Measurements from ENCODE around the gene DNAJB11. TPM values are rescaled to one million over a fixed set of nuclear protein-coding genes. Genes with fewer than 3 reads are reported as not detected.

Gene DNAJB11
- total RNA-seq, 1 donor from 2014 or later = 63.6 TPM

- TF ChIP-seq CTCF (IDR thresholded peaks at IDR 0.05) = no peak
- Mint-ChIP-seq H3K9me3 (ENCODE audit: low read depth) (no peaks in the 10 kb centered on the region), H3K4me1 (ENCODE audit: low read depth) (peaks cover 38% of the 10 kb centered on the region), H3K4me3 (ENCODE audit: unreplicated experiment) (no peak overlapping the region), H3K36me3 (ENCODE audit: low read depth) (no peaks in the 10 kb centered on the region), H3K27ac (ENCODE audit: unreplicated experiment) (no peak overlapping the region), H3K27me3 (ENCODE audit: low read depth) (peaks cover 11% of the 10 kb centered on the region)
- DNase-seq (ENCODE audit: low spot score) = no peak
These were observed 45.7 kb downstream of the DNAJB11 start for GRCh38 chr3:186616299-186616617.

GRCh38 chr3:186617036-186617946 is 46.8 kb downstream of the DNAJB11 start:
- H3K4me3 Mint-ChIP-seq (ENCODE audit: unreplicated experiment) = peak overlapping the region; percentile 61
- H3K9me3 Mint-ChIP-seq (ENCODE audit: low read depth) = no peaks in the 10 kb centered on the region
- peak; percentile 96 for DNase-seq (ENCODE audit: low spot score)
- peak overlapping the region; percentile 70 for H3K27ac Mint-ChIP-seq (ENCODE audit: unreplicated experiment)
- peaks cover 38% of the 10 kb centered on the region for H3K4me1 Mint-ChIP-seq (ENCODE audit: low read depth)
- TF ChIP-seq CTCF (IDR thresholded peaks at IDR 0.05) = peak; percentile 93
- H3K36me3 Mint-ChIP-seq (ENCODE audit: low read depth) = no peaks in the 10 kb centered on the region
- peaks cover 13% of the 10 kb centered on the region for H3K27me3 Mint-ChIP-seq (ENCODE audit: low read depth)

GRCh38 chr3:186618318-186618938 is 47.9 kb downstream of the DNAJB11 start:
- H3K27me3 Mint-ChIP-seq (ENCODE audit: low read depth) = peaks cover 18% of the 10 kb centered on the region
- no peak overlapping the region for H3K27ac Mint-ChIP-seq (ENCODE audit: unreplicated experiment)
- no peaks in the 10 kb centered on the region for H3K36me3 Mint-ChIP-seq (ENCODE audit: low read depth)
- no peak overlapping the region for H3K4me3 Mint-ChIP-seq (ENCODE audit: unreplicated experiment)
- no peak for TF ChIP-seq CTCF (IDR thresholded peaks at IDR 0.05)
- H3K4me1 Mint-ChIP-seq (ENCODE audit: low read depth) = peaks cover 34% of the 10 kb centered on the region
- no peaks in the 10 kb centered on the region for H3K9me3 Mint-ChIP-seq (ENCODE audit: low read depth)
- no peak for DNase-seq (ENCODE audit: low spot score)

- H3K4me1 Mint-ChIP-seq (ENCODE audit: low read depth) = peaks cover 20% of the 10 kb centered on the region
- H3K4me3 Mint-ChIP-seq (ENCODE audit: unreplicated experiment) = no peak overlapping the region
- H3K27me3 Mint-ChIP-seq (ENCODE audit: low read depth) = peaks cover 18% of the 10 kb centered on the region
- no peaks in the 10 kb centered on the region for H3K36me3 Mint-ChIP-seq (ENCODE audit: low read depth)
- no peak for DNase-seq (ENCODE audit: low spot score)
- no peak for TF ChIP-seq CTCF (IDR thresholded peaks at IDR 0.05)
- H3K9me3 Mint-ChIP-seq (ENCODE audit: low read depth) = no peaks in the 10 kb centered on the region
- H3K27ac Mint-ChIP-seq (ENCODE audit: unreplicated experiment) = no peak overlapping the region
These were observed 49.3 kb downstream of the DNAJB11 start for GRCh38 chr3:186619787-186620212.

GRCh38 chr3:186620213-186621092 is 49.9 kb downstream of the DNAJB11 start:
- TF ChIP-seq CTCF (IDR thresholded peaks at IDR 0.05) = no peak
- H3K36me3 Mint-ChIP-seq (ENCODE audit: low read depth) = no peaks in the 10 kb centered on the region
- H3K27me3 Mint-ChIP-seq (ENCODE audit: low read depth) = peaks cover 16% of the 10 kb centered on the region
- DNase-seq (ENCODE audit: low spot score) = no peak
- no peaks in the 10 kb centered on the region for H3K9me3 Mint-ChIP-seq (ENCODE audit: low read depth)
- no peak overlapping the region for H3K4me3 Mint-ChIP-seq (ENCODE audit: unreplicated experiment)
- H3K27ac Mint-ChIP-seq (ENCODE audit: unreplicated experiment) = no peak overlapping the region
- peaks cover 18% of the 10 kb centered on the region for H3K4me1 Mint-ChIP-seq (ENCODE audit: low read depth)

Data from chondrocyte (in vitro differentiated cells).